VCaP (cell line): ENCODE data around the gene ZCCHC12.

Experiments used
- H3K27ac ChIP-seq: fragments of 450-650 bp; 2 replicates; pipeline ENCODE4 v1.5.1; 2017
- CTCF ChIP-seq: fragments of 450-650 bp; conservative IDR thresholded peaks from 2 replicates; pipeline ENCODE4 v1.5.1; 2017; ENCODE audit warnings: mild to moderate bottlenecking, moderate library complexity

ZCCHC12 gene

GRCh38 chrX:118823263-118824172, at the start of gene ZCCHC12:
TSS of gene ZCCHC12 (plus strand) at chrX:118823824. CDS start at chrX:118825245, 1,421 bp downstream.
- no peak for TF ChIP-seq CTCF
- no peak within 1 kb of the TSS for H3K27ac ChIP-seq

DNA sequence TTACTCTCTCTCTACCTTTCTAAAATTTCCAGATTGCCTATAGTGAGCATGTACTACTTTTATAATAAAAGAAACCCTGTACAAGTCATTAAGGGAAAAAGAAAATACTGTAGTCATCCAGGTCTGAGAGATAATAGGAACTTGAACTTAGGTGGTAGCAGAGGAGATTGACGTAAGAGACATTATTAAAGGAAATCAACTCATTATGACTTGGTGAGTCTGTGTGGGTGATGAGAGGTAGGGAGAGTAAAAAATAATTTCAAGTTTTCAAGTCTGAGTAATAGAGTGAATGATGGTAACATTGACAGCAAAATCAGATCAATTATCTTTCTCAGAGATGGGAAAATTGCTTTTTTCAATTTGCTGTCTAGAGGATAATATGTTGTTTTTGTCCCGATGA, 44.0 kb upstream of the ZCCHC12 start:
- H3K27ac ChIP-seq, result no peak overlapping the region
- no peak for TF ChIP-seq CTCF

- no peak overlapping the region for H3K27ac ChIP-seq
Measured at GRCh38 chrX:118780509-118780908, 43.1 kb upstream of the ZCCHC12 start.

DNA sequence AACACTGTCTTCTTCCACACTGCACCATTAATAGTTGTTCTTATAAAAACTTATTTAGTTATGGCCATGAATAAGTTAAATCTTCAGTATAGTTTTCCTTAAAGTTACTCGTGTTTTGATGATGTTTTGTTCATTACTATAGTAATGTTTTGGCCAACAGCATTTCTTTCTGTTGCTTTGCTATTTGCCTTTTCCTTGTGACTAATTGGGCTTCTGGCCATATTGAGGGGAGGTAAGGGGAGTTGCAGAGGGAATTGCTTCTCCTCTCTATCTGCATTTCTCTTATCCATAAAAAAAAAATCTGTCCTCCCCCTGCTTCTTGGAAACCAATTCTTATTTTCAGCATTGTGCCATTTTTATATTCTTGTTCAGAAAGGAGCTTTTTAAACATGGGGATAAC, 42.7 kb upstream of the ZCCHC12 start:
- no peak for TF ChIP-seq CTCF
- no peak overlapping the region for H3K27ac ChIP-seq

More at GRCh38 chrX:118780509-118780908, 43.1 kb upstream of the ZCCHC12 start:
- no peak for TF ChIP-seq CTCF

- H3K27ac ChIP-seq, result no peak overlapping the region
Measured at GRCh38 chrX:118795528-118796280, 27.9 kb upstream of the ZCCHC12 start.

DNA sequence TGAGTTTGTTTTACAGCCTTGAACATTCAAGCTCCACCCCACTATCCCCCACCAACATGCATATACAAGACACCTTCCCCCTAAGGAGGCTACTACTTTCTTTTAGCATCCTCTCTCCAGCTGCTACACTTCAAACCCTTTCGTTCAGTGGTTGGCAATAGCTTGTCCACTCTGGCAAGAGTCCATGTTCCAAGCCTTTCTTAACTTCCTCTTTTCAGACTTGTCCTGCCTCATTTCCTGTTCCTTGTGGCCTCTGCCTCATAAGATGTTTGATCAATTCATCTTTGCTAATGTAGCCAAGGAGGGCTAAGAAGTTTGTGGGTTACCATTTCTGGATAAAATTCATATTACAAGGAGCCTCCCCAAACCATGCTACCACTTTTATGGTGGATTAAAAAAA, 20.8 kb upstream of the ZCCHC12 start:
- TF ChIP-seq CTCF, result no peak

More at GRCh38 chrX:118795528-118796280, 27.9 kb upstream of the ZCCHC12 start:
- no peak for TF ChIP-seq CTCF

More for the DNA sequence above, 20.8 kb upstream of the ZCCHC12 start:
- no peak overlapping the region for H3K27ac ChIP-seq
